IMR-90 (cell line): ENCODE results near the gene RAB1B. TPM values are rescaled to one million over a fixed set of nuclear protein-coding genes. Genes with fewer than 3 reads are reported as not detected.
A peak's percentile ranks its signal among the peaks of the same experiment; 100 is the strongest.

Experiments used
- ATAC-seq: fragments of 200-7000 bp; cut with Tn5 transposase; 2 replicates; pipeline ENCODE4 v1.9.1; 2020; ENCODE audit warnings: low read depth, mild to moderate bottlenecking, moderate library complexity
- BruUV-seq: library from RNA; stranded (reverse); fragments of 400-500 nt; replicated peaks from 2 replicates; lab custom pipeline; 2021; lab: Mats Ljungman, UMichigan
- CTCF ChIA-PET: fragments of 300-600 bp; formaldehyde crosslinking; extraction: SDS; loops from one replicate; lab custom pipeline; 2021; ENCODE audit warnings: antibody characterized with exemption; lab: Yijun Ruan, JAX
- POLR2A ChIA-PET: fragments of 300-600 bp; sonication (Branson Sonifier 250); formaldehyde crosslinking; loops from one replicate; lab custom pipeline; 2022; ENCODE audit warnings: antibody characterized with exemption; ENCODE audit not compliant: unreplicated experiment; lab: Charles Lee
- DNase-seq: peaks from one replicate; pipeline ENCODE4 v3.0.0; 2013
- H2AFZ ChIP-seq: replicated peaks from 2 replicates; pipeline ENCODE3; 2013; ENCODE audit warnings: low read length, mild to moderate bottlenecking; ENCODE audit not compliant: poor library complexity
- H2AK5ac ChIP-seq: 2 replicates; pipeline ENCODE4 v1.6.1; 2013; ENCODE audit warnings: low read depth, low read length, inconsistent platforms
- H2AK9ac ChIP-seq: replicated peaks from 2 replicates; pipeline ENCODE3; 2013; ENCODE audit warnings: mild to moderate bottlenecking, low read depth, low read length, moderate library complexity; ENCODE audit not compliant: poor library complexity
- H2BK120ac ChIP-seq: 2 replicates; pipeline ENCODE4 v1.6.1; 2013; ENCODE audit warnings: low read depth, low read length, inconsistent platforms
- H2BK15ac ChIP-seq: 3 replicates; pipeline ENCODE4 v1.6.1; 2013; ENCODE audit warnings: low read depth, low read length, inconsistent platforms
- H2BK20ac ChIP-seq: 2 replicates; pipeline ENCODE4 v1.6.1; 2013; ENCODE audit warnings: low read depth, mild to moderate bottlenecking, inconsistent platforms, low read length, moderate library complexity
- H2BK5ac ChIP-seq: 2 replicates; pipeline ENCODE4 v1.6.1; 2013; ENCODE audit warnings: mild to moderate bottlenecking, low read depth, low read length, inconsistent platforms; ENCODE audit not compliant: poor library complexity, severe bottlenecking
- H3K14ac ChIP-seq: replicated peaks from 2 replicates; pipeline ENCODE4 v1.6.1; 2013; ENCODE audit warnings: low read depth, low read length, inconsistent platforms
- H3K18ac ChIP-seq: 2 replicates; pipeline ENCODE4 v1.6.1; 2013; ENCODE audit warnings: low read depth, low read length, control low read depth
- H3K23ac ChIP-seq: 2 replicates; pipeline ENCODE4 v1.6.1; 2013; ENCODE audit warnings: low read depth, low read length, inconsistent platforms
- H3K27ac ChIP-seq: 2 replicates; pipeline ENCODE4 v1.5.1; 2013; ENCODE audit warnings: mild to moderate bottlenecking, control low read depth, low read length; ENCODE audit not compliant: insufficient read depth
- H3K27me3 ChIP-seq: 2 replicates; pipeline ENCODE4 v1.6.1; 2013; ENCODE audit warnings: low read length; ENCODE audit not compliant: control insufficient read depth, insufficient read depth
- H3K36me3 ChIP-seq: 2 replicates; pipeline ENCODE4 v1.6.1; 2013; ENCODE audit warnings: low read length, mixed read lengths; ENCODE audit not compliant: control insufficient read depth, insufficient read depth
- H3K4ac ChIP-seq: 2 replicates; pipeline ENCODE4 v1.6.1; 2013; ENCODE audit warnings: low read depth, low read length, inconsistent platforms
- H3K4me1 ChIP-seq: 2 replicates; pipeline ENCODE4 v1.6.1; 2013; ENCODE audit warnings: low read length, mixed read lengths; ENCODE audit not compliant: control insufficient read depth, insufficient read depth
- H3K4me2 ChIP-seq: 2 replicates; pipeline ENCODE4 v1.6.1; 2013; ENCODE audit warnings: low read depth, mild to moderate bottlenecking, control low read depth, low read length, moderate library complexity
- H3K4me3 ChIP-seq: 2 replicates; pipeline ENCODE4 v1.5.1; 2013; ENCODE audit warnings: low read depth, mild to moderate bottlenecking, control low read depth, low read length, moderate library complexity; ENCODE audit not compliant: insufficient read depth
- H3K56ac ChIP-seq: 2 replicates; pipeline ENCODE4 v1.6.1; 2013; ENCODE audit warnings: low read length, inconsistent platforms; ENCODE audit not compliant: insufficient read depth; ENCODE audit errors: extremely low read depth
- H3K79me1 ChIP-seq, 2 experiments: 2 replicates each; pipeline ENCODE4 v1.6.1; 2013; ENCODE audit warnings: low read length in 2 of 2, inconsistent platforms in 1 of 2, low read depth in 1 of 2
- H3K9ac ChIP-seq: 2 replicates; pipeline ENCODE4 v1.6.1; 2013; ENCODE audit warnings: low read depth, low read length, control low read depth
- H3K9me1 ChIP-seq: 2 replicates; pipeline ENCODE4 v1.6.1; 2013; ENCODE audit warnings: low read length, inconsistent platforms; ENCODE audit not compliant: insufficient read depth
- H3K9me3 ChIP-seq: 2 replicates; pipeline ENCODE4 v1.6.1; 2013; ENCODE audit warnings: low read length; ENCODE audit not compliant: control insufficient read depth, insufficient read depth
- H4K20me1 ChIP-seq: 2 replicates; pipeline ENCODE4 v1.6.1; 2013; ENCODE audit warnings: low read length, inconsistent platforms; ENCODE audit not compliant: insufficient read depth
- H4K5ac ChIP-seq: 2 replicates; pipeline ENCODE4 v1.6.1; 2013; ENCODE audit warnings: mild to moderate bottlenecking, low read depth, low read length, control low read depth
- H4K8ac ChIP-seq, 2 experiments: 2 replicates each; pipeline ENCODE4 v1.6.1; 2013; ENCODE audit warnings: low read depth in 2 of 2, low read length in 2 of 2, control low read depth in 1 of 2, inconsistent platforms in 1 of 2
- H4K91ac ChIP-seq: 2 replicates; pipeline ENCODE4 v1.6.1; 2013; ENCODE audit warnings: low read depth, low read length, inconsistent platforms; ENCODE audit not compliant: insufficient read depth
- BHLHE40 ChIP-seq: fragments of 150-350 bp; IDR thresholded peaks from 2 replicates; pipeline ENCODE4 v1.6.1; 2016; ENCODE audit warnings: mild to moderate bottlenecking, low read depth, low read length
- CEBPB ChIP-seq: IDR thresholded peaks from 2 replicates; pipeline ENCODE4 v1.6.1; 2012; ENCODE audit warnings: low read depth, low read length, improper control_type of control experiment
- MAFK ChIP-seq: IDR thresholded peaks from 2 replicates; pipeline ENCODE4 v1.6.1; 2012; ENCODE audit warnings: low read depth, low read length, improper control_type of control experiment
- MAZ ChIP-seq: IDR thresholded peaks from 2 replicates; pipeline ENCODE4 v1.6.1; 2012; ENCODE audit warnings: low read depth, mild to moderate bottlenecking, low read length, improper control_type of control experiment, moderate library complexity, borderline replicate concordance
- MXI1 ChIP-seq: IDR thresholded peaks from 2 replicates; pipeline ENCODE4 v1.6.1; 2012; ENCODE audit warnings: low read depth, mild to moderate bottlenecking, low read length, moderate library complexity, borderline replicate concordance
- NFE2L2 ChIP-seq: fragments of 150-350 bp; IDR thresholded peaks from 2 replicates; pipeline ENCODE4 v1.6.1; 2016; ENCODE audit warnings: low read depth, mild to moderate bottlenecking, low read length
- POLR2A ChIP-seq: IDR thresholded peaks from 2 replicates; pipeline ENCODE4 v1.6.1; 2012; ENCODE audit warnings: mild to moderate bottlenecking, low read depth, low read length
- RAD21 ChIP-seq: IDR thresholded peaks from 2 replicates; pipeline ENCODE4 v1.6.1; 2012; ENCODE audit warnings: low read length, improper control_type of control experiment
- RFX5 ChIP-seq: IDR thresholded peaks from 2 replicates; pipeline ENCODE4 v1.8.0; 2012; ENCODE audit warnings: low read depth, mild to moderate bottlenecking, low read length, moderate library complexity
- USF2 ChIP-seq: fragments of 150-350 bp; IDR thresholded peaks from 2 replicates; pipeline ENCODE4 v1.6.1; 2017; ENCODE audit warnings: mild to moderate bottlenecking, antibody characterized with exemption, low read length, low read depth
- WGBS, 2 experiments: methylation state at CpG; one replicate each; pipeline versions ENCODE4 v1.1.5 to v1.1.7; 2013; ENCODE audit warnings: missing lambda C conversion rate in 2 of 2; ENCODE audit not compliant: insufficient read length in 1 of 2; ENCODE audit errors: extremely low coverage in 2 of 2; 5-methylcytosine and 5-hydroxymethylcytosine counted together
- dilution Hi-C: fragments of 300-500 bp; cut with HindIII; formaldehyde crosslinking; loops from one replicate; pipeline ENCODE4 v1.14.3; 2018; ENCODE audit warnings: low sequenced_read_pairs; ENCODE audit not compliant: unreplicated experiment
- in situ Hi-C: fragments of 300-500 bp; cut with MboI; formaldehyde crosslinking; loops from 3 replicates; pipeline ENCODE4 v1.14.3; 2019; ENCODE audit warnings: low sequenced_read_pairs, inconsistent platforms, mixed read lengths
- intact Hi-C: fragments of 100-400 bp; cut with micrococcal nuclease; formaldehyde crosslinking; loops from 2 replicates; pipeline ENCODE4 v1.10.0; 2022
- polyA plus RNA-seq, 3 experiments: library from polyadenylated mRNA; depleted of rRNA; stranded (reverse); fragments of >200 nt; gene quantifications; 2 replicates each; pipeline ENCODE4 v1.2.3, GENCODE V29; 2012; ENCODE audit warnings: low replicate concordance in 1 of 3
- total RNA-seq: library from RNA; depleted of rRNA; stranded (reverse); fragments of >200 nt; gene quantifications from 2 replicates; pipeline ENCODE4 v1.2.3, GENCODE V29; 2012
- TF ChIP-seq, protein P1 (sequence below): conservative IDR thresholded peaks from 2 replicates; pipeline ENCODE4 v1.5.1; 2012; ENCODE audit warnings: mild to moderate bottlenecking, low read depth, low read length, improper control_type of control experiment
- TF ChIP-seq, protein P2 (sequence below): fragments of 150-350 bp; IDR thresholded peaks from 2 replicates; pipeline ENCODE4 v1.6.1; 2016; ENCODE audit warnings: low read depth, mild to moderate bottlenecking, low read length, moderate library complexity, borderline replicate concordance

The RAB1B gene
- total and polyA plus RNA-seq, 2 of the 4 experiments (the other 2 are of a cell fraction), result 83.7 to 248 TPM

DNA sequence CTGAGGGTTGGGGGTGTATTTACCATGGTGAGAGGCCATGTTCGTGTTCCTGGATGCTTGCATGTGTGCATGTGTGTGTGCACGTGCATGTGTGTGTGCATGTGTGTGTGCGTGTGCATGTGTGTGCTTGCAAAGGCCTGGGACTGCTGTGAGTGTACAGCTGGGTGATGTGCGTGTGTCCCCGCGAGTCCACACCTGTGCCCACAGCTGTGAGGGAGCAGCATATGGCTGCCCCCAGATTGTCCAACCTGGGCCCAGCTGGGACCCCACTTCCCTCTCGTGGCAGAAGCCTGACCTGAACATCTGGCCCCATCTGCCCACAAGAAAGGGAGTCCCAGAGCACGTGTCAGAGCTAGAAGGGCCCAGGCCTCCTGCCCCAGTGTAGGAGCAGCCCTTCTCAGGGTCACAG, 56.8 kb downstream of the RAB1B start:
- no peaks in the 10 kb centered on the region for H3K36me3 ChIP-seq
- in situ Hi-C loops, result no loop called here
- H2AK5ac ChIP-seq, result peak overlapping the region; percentile 100
- dilution Hi-C loops, result no loop called here
- CTCF ChIA-PET, result no interaction called here
- H4K20me1 ChIP-seq, result no peaks in the 10 kb centered on the region
- H2BK120ac ChIP-seq, result peak overlapping the region; percentile 97
- peak overlapping the region; percentile 96 for H2AFZ ChIP-seq
- TF ChIP-seq, protein P1, sequence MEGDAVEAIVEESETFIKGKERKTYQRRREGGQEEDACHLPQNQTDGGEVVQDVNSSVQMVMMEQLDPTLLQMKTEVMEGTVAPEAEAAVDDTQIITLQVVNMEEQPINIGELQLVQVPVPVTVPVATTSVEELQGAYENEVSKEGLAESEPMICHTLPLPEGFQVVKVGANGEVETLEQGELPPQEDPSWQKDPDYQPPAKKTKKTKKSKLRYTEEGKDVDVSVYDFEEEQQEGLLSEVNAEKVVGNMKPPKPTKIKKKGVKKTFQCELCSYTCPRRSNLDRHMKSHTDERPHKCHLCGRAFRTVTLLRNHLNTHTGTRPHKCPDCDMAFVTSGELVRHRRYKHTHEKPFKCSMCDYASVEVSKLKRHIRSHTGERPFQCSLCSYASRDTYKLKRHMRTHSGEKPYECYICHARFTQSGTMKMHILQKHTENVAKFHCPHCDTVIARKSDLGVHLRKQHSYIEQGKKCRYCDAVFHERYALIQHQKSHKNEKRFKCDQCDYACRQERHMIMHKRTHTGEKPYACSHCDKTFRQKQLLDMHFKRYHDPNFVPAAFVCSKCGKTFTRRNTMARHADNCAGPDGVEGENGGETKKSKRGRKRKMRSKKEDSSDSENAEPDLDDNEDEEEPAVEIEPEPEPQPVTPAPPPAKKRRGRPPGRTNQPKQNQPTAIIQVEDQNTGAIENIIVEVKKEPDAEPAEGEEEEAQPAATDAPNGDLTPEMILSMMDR, result no peak
- TF ChIP-seq MXI1 (no peak), RFX5 (no peak), RAD21 (no peak), USF2 (no peak), MAZ (no peak), BHLHE40 (no peak), MAFK (no peak), CEBPB (no peak), POLR2A (no peak), NFE2L2 (no peak)
- TF ChIP-seq, protein P2, sequence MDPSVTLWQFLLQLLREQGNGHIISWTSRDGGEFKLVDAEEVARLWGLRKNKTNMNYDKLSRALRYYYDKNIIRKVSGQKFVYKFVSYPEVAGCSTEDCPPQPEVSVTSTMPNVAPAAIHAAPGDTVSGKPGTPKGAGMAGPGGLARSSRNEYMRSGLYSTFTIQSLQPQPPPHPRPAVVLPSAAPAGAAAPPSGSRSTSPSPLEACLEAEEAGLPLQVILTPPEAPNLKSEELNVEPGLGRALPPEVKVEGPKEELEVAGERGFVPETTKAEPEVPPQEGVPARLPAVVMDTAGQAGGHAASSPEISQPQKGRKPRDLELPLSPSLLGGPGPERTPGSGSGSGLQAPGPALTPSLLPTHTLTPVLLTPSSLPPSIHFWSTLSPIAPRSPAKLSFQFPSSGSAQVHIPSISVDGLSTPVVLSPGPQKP, result no peak
- peak overlapping the region; percentile 100 for H3K4ac ChIP-seq
- no TSS peak for BruUV-seq
- intact Hi-C loops, result no loop called here
- POLR2A ChIA-PET, result no interaction called here
- peak overlapping the region; percentile 81 to 95 for H4K8ac ChIP-seq
- peak overlapping the region; percentile 79 for H3K27ac ChIP-seq
- peak overlapping the region; percentile 97 for H2AK9ac ChIP-seq
- peak overlapping the region; percentile 99; the same call in 2 of the 3 replicates for H2BK15ac ChIP-seq
- peak overlapping the region; percentile 92 for H3K14ac ChIP-seq
- H4K91ac ChIP-seq, result peak overlapping the region; percentile 100
- no peaks in the 10 kb centered on the region for H3K9me3 ChIP-seq
- H3K4me3 ChIP-seq, result no peak overlapping the region
- H2BK20ac ChIP-seq, result peak overlapping the region; percentile 81
- H3K4me1 ChIP-seq, result peaks cover 43% of the 10 kb centered on the region
- H2BK5ac ChIP-seq, result peak overlapping the region; percentile 100
- no peak overlapping the region; the same call in 1 of the 2 replicates for H3K4me2 ChIP-seq
- peak overlapping the region; percentile 52 for H3K18ac ChIP-seq
- DNase-seq (no peak), ATAC-seq (no peak)
- H3K79me1 ChIP-seq, result peaks cover 0 to 38% of the 10 kb centered on the region in 2 experiments; a peak in 3 of 4 replicates
- H3K27me3 ChIP-seq, result no peaks in the 10 kb centered on the region
- 94% methylated on average over 5 of the region's 8 CpGs; no CpG with 5 or more reads in 1 of the 2 experiments for WGBS, 2 experiments
- peaks cover 29% of the 10 kb centered on the region for H3K9me1 ChIP-seq
- H3K9ac ChIP-seq, result no peak overlapping the region
- 0 out of 2 replicates have a peak overlapping the region, but pooled peaks have one; percentile 29 for H3K56ac ChIP-seq
- H3K23ac ChIP-seq, result peak overlapping the region; percentile 74
- H4K5ac ChIP-seq, result peak overlapping the region; percentile 88
